HCT116 (cell line): Measurements from ENCODE around the gene WASF2.

Source experiments
- ATF3 ChIP-seq: IDR thresholded peaks from 2 replicates; pipeline ENCODE4 v1.6.1; 2012
- CEBPB ChIP-seq: IDR thresholded peaks from 2 replicates; pipeline ENCODE4 v1.6.1; 2012; ENCODE audit warnings: low read depth
- CTCF ChIP-seq, 3 experiments: fragments of 200-600 bp in 1 of 3; sonication (generic) in 1 of 3; IDR thresholded peaks in 2 of 3; conservative IDR thresholded peaks in 1 of 3; 2 replicates each; pipeline ENCODE4 v1.5.1; 2012 to 2017; ENCODE audit warnings: low read depth in 2 of 3, low read length in 2 of 3, antibody characterized with exemption in 1 of 3, borderline replicate concordance in 1 of 3, control low read depth in 1 of 3, mild to moderate bottlenecking in 1 of 3, mixed read lengths in 1 of 3, mixed run types in 1 of 3, moderate library complexity in 1 of 3; ENCODE audit not compliant: insufficient read depth in 1 of 3
- EGR1 ChIP-seq: IDR thresholded peaks from 2 replicates; pipeline ENCODE4 v1.6.1; 2012; ENCODE audit warnings: low read depth
- POLR2A ChIP-seq: IDR thresholded peaks from 2 replicates; pipeline ENCODE4 v1.7.0; 2011; ENCODE audit warnings: borderline replicate concordance; ENCODE audit not compliant: insufficient read depth, insufficient read length; ENCODE audit errors: extremely low read depth
- POLR2AphosphoS5 ChIP-seq: IDR thresholded peaks from 2 replicates; pipeline ENCODE4 v1.6.1; 2011; ENCODE audit warnings: mild to moderate bottlenecking, low read depth, low read length, moderate library complexity
- RAD21 ChIP-seq: IDR thresholded peaks from 2 replicates; pipeline ENCODE4 v1.6.1; 2012; ENCODE audit warnings: low read depth, mild to moderate bottlenecking
- YY1 ChIP-seq: IDR thresholded peaks from 2 replicates; pipeline ENCODE4 v1.6.1; 2011; ENCODE audit warnings: low read length, low read depth, moderate library complexity, mild to moderate bottlenecking; ENCODE audit not compliant: insufficient replicate concordance; ENCODE audit errors: extremely low read depth

- TF ChIP-seq CEBPB (no peak), CTCF (IDR thresholded peaks at IDR 0.05 in 2 of 3, conservative IDR thresholded peaks at IDR 0.05 in 1 of 3; ENCODE audit: borderline replicate concordance in 1 of 3, insufficient read depth in 1 of 3, low read depth in 2 of 3, low read length in 2 of 3) (no peak), YY1 (no peak), RAD21 (no peak), EGR1 (no peak), POLR2A (no peak), POLR2AphosphoS5 (no peak), ATF3 (no peak)
Observed at GRCh38 chr1:27439150-27439549, 50.8 kb downstream of the WASF2 start.
